Keratinocyte (primary cell): ENCODE results near the gene TEDC2.

Experiments used
- EZH2 ChIP-seq: IDR thresholded peaks from one replicate; pipeline ENCODE4 v1.6.1; 2012; ENCODE audit warnings: inconsistent platforms, mild to moderate bottlenecking, low read length, moderate library complexity
- TF ChIP-seq, protein P1 (sequence below), 3 experiments: IDR thresholded peaks in 1 of 3; conservative IDR thresholded peaks in 1 of 3; optimal IDR thresholded peaks in 1 of 3; 2 replicates in 2 of 3; 3 replicates in 1 of 3; pipeline versions ENCODE3 to v1.5.1; 2011; ENCODE audit warnings: low read length in 3 of 3, mild to moderate bottlenecking in 3 of 3, moderate library complexity in 2 of 3, control low read depth in 1 of 3, inconsistent platforms in 1 of 3; ENCODE audit not compliant: insufficient read depth in 2 of 3; ENCODE audit errors: extremely low read depth in 1 of 3

- TF ChIP-seq, protein P1, sequence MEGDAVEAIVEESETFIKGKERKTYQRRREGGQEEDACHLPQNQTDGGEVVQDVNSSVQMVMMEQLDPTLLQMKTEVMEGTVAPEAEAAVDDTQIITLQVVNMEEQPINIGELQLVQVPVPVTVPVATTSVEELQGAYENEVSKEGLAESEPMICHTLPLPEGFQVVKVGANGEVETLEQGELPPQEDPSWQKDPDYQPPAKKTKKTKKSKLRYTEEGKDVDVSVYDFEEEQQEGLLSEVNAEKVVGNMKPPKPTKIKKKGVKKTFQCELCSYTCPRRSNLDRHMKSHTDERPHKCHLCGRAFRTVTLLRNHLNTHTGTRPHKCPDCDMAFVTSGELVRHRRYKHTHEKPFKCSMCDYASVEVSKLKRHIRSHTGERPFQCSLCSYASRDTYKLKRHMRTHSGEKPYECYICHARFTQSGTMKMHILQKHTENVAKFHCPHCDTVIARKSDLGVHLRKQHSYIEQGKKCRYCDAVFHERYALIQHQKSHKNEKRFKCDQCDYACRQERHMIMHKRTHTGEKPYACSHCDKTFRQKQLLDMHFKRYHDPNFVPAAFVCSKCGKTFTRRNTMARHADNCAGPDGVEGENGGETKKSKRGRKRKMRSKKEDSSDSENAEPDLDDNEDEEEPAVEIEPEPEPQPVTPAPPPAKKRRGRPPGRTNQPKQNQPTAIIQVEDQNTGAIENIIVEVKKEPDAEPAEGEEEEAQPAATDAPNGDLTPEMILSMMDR (optimal IDR thresholded peaks at IDR 0.05 in 1 of 3, IDR thresholded peaks at IDR 0.05 in 1 of 3, conservative IDR thresholded peaks at IDR 0.05 in 1 of 3; ENCODE audit: extremely low read depth in 1 of 3, insufficient read depth in 2 of 3, low read length in 3 of 3): no peak
- TF ChIP-seq EZH2: no peak
Observed at GRCh38 chr16:2481676-2482075, 21.8 kb downstream of the TEDC2 start.
